ENCODE data around the gene TMEM185B.
"Not testable (repeated sequence)": the region's sequence is repeated elsewhere in the genome, so short reads cannot be mapped to it uniquely, and the experiment has no call there.

TMEM185B gene

DNA sequence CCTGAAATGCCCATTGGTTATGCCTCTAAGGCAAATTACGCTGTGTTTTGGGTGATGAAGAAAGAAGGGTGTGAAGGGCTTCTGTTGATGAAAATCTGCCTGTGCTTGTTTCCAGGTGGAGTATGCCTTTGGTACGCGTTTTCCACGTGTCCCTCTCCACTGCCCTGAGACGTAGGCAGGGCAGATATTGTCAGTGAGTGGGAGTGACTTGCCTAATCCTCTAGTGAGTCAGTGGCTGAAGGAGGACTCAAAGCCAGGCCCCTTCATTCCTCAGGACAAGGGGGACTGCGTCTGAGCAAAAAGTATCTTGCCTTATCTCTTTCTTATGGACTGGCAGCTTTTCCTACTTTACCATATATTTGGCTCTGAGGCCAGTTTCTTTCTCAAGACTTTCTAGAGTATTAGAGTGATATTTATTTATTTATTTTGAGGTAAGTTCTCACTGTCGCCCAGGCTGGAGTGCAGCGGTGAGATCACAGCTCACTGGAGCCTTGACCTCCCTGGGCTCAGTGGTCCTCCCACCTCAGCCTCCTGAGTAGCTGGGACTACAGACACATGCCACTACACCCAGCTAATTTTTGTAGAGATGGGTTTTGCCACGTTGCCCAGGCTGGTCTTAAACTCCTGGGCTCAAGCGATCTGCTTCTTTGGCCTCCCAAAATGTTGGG is 39.7 kb upstream of the TMEM185B start:
- in situ Hi-C loops (cut with MboI; ENCODE audit: low sequenced_read_pairs, unreplicated experiment): no loop called here
- DNase-seq (ENCODE audit: low spot score): no peak
- TF ChIP-seq, protein P1, sequence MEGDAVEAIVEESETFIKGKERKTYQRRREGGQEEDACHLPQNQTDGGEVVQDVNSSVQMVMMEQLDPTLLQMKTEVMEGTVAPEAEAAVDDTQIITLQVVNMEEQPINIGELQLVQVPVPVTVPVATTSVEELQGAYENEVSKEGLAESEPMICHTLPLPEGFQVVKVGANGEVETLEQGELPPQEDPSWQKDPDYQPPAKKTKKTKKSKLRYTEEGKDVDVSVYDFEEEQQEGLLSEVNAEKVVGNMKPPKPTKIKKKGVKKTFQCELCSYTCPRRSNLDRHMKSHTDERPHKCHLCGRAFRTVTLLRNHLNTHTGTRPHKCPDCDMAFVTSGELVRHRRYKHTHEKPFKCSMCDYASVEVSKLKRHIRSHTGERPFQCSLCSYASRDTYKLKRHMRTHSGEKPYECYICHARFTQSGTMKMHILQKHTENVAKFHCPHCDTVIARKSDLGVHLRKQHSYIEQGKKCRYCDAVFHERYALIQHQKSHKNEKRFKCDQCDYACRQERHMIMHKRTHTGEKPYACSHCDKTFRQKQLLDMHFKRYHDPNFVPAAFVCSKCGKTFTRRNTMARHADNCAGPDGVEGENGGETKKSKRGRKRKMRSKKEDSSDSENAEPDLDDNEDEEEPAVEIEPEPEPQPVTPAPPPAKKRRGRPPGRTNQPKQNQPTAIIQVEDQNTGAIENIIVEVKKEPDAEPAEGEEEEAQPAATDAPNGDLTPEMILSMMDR (IDR thresholded peaks at IDR 0.05; ENCODE audit: borderline replicate concordance, control extremely low read depth, extremely low read depth, insufficient read depth, missing control alignments): no peak

DNA sequence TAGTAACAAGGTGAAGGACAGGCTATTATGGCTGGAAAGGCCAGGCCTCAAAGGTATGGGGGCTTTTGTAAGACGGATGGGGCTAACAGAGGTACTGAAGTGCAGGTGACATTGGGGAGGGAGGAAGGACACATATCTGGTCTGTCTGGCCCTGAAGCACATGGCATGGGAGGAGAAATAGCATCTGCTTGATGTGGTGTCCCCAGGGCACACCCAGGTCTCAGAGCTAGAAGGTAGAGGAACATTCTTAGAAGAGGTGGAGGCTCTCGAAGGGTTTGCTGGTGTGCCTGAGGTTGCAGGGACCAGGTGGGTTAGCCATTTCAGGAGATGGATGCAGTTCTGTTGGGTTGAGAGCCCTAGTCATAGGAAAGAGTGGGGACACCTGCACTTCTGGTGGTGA is 39.0 kb upstream of the TMEM185B start:
- no peak for DNase-seq (ENCODE audit: low spot score)
- in situ Hi-C loops (cut with MboI; ENCODE audit: low sequenced_read_pairs, unreplicated experiment): no loop called here
- TF ChIP-seq, protein P1 (IDR thresholded peaks at IDR 0.05; ENCODE audit: borderline replicate concordance, control extremely low read depth, extremely low read depth, insufficient read depth, missing control alignments): no peak

DNA sequence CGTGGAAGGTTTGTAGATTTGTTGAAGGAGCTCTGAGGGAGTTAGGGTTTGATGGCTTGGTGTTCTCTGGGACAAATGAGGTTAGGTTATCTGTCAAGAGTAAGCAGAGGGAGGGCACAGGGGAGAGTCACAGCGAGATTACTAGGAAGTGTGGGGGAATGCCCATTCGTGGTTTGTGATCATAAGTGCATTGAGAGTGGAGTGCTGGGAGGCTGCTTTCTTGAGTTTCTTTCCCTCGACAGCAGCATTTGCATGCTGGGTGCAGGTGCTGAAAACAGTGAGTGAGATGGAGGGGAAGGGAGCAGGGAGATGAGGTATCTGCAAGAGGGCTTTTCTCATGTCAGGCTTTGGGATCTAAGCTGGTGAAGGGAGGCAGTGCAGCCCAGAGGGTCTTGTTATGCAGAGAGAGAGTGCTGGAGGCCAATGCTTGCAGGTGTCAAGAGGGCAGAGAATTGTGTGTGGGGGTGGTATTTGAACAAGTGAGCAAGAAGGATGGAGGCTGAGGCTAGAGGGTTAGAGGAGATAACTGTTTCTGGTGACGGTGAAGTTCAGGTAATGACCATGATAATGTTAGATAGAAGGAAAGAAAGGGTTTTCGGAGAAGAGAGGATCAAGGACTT is 38.3 kb upstream of the TMEM185B start:
- in situ Hi-C loops (cut with MboI; ENCODE audit: low sequenced_read_pairs, unreplicated experiment): no loop called here
- TF ChIP-seq, protein P1 (IDR thresholded peaks at IDR 0.05; ENCODE audit: borderline replicate concordance, control extremely low read depth, extremely low read depth, insufficient read depth, missing control alignments): no peak
- peak; percentile 71 for DNase-seq (ENCODE audit: low spot score)

DNA sequence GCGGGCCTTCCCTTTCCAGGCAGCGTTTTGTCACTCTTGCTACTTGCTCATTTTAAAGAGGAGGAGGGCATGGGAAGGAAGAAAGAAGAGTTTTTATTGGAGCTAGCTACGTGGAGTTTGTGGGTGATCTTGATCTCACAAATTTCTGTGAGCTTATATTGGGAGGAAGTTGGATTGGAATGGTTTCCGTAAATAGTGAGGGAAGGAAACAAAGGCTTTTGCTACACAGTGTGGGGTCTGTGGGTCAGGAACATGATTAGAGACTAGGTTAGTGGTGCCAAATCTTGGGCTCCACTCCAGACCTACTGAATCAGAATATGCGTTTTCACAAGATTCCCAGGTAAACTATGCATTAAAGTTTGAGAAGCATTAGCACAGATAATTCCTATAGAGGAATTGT is 37.5 kb upstream of the TMEM185B start:
- in situ Hi-C loops (cut with MboI; ENCODE audit: low sequenced_read_pairs, unreplicated experiment): no loop called here
- no peak for DNase-seq (ENCODE audit: low spot score)
- TF ChIP-seq, protein P1 (IDR thresholded peaks at IDR 0.05; ENCODE audit: borderline replicate concordance, control extremely low read depth, extremely low read depth, insufficient read depth, missing control alignments): no peak

DNA sequence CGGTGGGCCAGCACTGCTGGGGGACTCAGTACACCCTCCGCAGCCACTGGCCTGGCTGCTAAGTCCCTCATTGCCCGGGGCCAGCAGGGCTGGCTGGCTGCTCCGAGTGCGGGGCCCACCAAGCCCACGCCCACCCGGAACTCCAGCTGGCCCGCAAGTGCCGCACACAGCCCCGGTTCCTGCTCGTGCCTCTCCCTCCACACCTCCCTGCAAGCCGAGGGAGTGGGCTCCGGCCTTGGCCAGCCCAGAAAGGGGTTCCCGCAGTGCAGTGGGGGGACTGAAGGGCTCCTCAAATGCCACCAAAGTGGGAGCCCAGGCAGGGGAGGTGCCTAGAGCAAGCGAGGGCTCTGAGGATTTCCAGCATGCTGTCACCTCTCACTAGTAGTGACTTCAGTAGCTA is 36.7 kb upstream of the TMEM185B start:
- not testable (repeated sequence) for DNase-seq (ENCODE audit: low spot score)
- in situ Hi-C loops (cut with MboI; ENCODE audit: low sequenced_read_pairs, unreplicated experiment): loop anchor here (5.0 kb wide), 1 partner anchor 37 kb away; no protein-coding TSS in a partner anchor

DNA sequence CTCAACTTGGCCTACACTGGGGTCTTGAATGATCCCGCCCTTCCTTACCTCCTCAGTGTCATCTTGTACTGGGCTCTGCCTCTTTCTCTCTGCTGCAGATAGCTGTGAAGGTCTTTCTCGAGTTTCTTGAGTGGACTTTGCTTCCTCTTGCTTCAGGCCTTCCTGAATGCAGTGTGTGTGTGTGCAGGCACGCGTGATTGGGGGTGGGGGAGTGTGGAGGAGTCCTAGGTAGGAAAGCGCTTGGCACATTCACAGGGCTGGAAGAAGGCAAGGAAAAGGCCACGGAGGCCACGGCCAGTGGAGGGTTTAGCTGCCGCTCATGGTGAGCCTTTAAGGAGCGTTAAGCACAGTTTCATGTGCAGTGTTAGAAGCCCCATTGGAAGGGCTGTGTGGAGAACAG is 35.0 kb upstream of the TMEM185B start:
- in situ Hi-C loops (cut with MboI; ENCODE audit: low sequenced_read_pairs, unreplicated experiment): loop anchor here (5.0 kb wide), 1 partner anchor 39 kb away; no protein-coding TSS in a partner anchor
- TF ChIP-seq, protein P1 (IDR thresholded peaks at IDR 0.05; ENCODE audit: borderline replicate concordance, control extremely low read depth, extremely low read depth, insufficient read depth, missing control alignments): no peak
- DNase-seq (ENCODE audit: low spot score): no peak

DNA sequence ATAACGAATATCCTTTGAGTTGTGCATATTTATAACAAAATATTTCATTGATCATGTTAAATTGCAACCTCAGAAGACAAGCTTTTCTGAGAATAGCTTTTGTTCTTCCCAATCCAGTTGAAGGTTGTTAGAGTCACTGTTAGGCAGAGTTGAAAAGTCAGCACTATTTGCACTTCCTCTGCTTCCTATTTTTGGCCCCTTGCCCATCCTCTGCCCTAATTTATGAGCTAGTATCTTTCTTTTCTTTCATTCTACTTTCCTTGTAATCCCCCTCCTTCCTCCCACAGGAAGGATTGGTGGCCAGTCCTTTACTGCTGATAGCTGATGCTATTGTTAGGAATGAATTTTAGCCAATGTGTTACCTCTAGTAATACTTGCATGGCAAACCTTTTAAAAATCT is 34.3 kb upstream of the TMEM185B start:
- no peak for DNase-seq (ENCODE audit: low spot score)
- TF ChIP-seq, protein P1 (IDR thresholded peaks at IDR 0.05; ENCODE audit: borderline replicate concordance, control extremely low read depth, extremely low read depth, insufficient read depth, missing control alignments): no peak
- in situ Hi-C loops (cut with MboI; ENCODE audit: low sequenced_read_pairs, unreplicated experiment): loop anchor here (5.0 kb wide), 1 partner anchor 40 kb away; no protein-coding TSS in a partner anchor

Measured in GM13976 (cell line).